GM19467 (cell line): ENCODE measurements around the gene PHACTR2.

ENCODE experiments used
- ATAC-seq: cut with Tn5 transposase; IDR thresholded peaks from one replicate; pipeline ENCODE4 v1.9.1; 2021; ENCODE audit warnings: mild to moderate bottlenecking, moderate library complexity; ENCODE audit not compliant: unreplicated experiment

PHACTR2 gene

DNA sequence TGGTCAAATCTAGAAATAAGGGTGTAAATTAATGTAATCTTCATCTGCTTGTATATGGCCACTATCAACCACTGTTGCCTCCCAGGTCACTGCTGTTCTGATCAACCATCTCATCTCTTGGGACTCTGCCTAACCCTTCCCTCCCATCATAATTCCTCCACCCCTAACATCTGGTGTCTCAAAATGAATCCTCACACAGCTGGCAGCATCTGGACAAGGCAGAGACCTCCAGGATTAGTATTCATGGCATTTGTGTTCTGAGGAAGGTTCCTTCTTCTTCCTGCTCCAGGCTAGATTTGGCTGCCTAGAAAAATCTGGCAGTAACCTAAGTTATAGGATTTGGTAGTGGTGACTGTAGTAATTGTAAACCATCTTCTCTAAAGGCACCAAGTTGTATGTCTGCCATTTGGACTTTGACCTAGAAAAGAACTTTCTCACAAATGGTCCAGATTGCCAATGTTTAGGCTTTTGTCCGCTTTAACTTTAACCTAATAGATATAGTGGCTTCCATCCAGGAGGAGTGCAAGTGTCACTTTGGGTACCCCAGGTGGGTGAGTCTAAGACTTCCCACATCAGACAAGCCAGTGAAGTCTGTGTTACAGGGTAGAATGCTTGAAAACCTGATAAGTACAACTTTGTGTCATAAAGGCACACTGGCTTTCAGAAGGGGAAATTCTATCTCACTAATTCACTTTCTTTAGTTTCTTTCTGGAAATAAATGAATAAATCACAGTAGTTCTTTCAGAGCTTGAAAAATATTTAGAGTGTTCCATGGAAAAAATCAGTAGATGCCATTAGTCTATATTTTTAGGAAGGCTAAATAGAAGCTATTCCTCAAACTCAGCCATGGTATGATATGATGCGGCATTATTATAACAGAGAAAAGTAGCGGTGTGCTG, 3.0 kb upstream of the PHACTR2 start:
- ATAC-seq = no peak

DNA sequence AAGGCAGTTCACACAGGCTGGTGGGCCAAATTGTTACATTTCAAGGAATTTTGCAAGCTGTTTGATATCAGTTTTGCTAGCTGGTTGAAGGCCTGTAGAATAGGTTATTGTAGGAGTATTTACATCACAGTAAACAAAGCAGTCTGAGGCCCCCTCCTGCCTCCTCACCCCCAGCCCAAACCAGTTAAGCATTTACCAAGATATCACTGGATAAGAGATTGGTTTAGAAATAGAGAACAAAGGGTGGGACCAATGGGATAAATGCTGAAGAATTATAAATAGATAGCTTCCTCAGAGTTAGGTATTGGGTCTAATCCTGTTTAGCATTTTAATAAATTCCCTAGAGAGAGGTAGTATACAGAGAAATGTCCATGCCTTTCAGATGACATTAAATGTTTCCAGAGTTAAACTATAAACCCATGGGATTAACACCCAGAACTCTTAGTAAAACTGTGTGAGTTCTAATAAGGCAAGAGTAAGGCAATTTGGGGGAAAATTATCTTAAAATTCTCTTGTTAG, 2.3 kb upstream of the PHACTR2 start:
- no peak for ATAC-seq

DNA sequence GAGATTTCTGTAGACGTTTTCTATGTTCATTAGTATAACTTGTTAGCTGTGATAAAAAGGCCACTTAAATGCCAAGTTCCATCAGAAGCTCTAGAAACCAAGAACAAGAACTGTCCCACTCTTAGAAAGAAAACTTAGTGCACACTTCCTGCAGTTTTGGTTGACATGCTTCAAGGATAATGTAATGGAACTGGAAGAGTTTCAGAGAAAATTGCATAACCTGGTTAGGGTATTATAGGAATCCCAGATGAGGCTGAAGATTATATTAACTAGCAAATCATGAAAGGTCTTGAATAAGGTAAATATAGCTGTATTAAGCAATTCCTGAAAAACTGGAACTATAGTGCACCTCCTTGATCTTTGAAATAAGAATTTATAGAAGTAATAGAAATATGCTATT, 1.8 kb upstream of the PHACTR2 start:
- ATAC-seq = no peak

DNA sequence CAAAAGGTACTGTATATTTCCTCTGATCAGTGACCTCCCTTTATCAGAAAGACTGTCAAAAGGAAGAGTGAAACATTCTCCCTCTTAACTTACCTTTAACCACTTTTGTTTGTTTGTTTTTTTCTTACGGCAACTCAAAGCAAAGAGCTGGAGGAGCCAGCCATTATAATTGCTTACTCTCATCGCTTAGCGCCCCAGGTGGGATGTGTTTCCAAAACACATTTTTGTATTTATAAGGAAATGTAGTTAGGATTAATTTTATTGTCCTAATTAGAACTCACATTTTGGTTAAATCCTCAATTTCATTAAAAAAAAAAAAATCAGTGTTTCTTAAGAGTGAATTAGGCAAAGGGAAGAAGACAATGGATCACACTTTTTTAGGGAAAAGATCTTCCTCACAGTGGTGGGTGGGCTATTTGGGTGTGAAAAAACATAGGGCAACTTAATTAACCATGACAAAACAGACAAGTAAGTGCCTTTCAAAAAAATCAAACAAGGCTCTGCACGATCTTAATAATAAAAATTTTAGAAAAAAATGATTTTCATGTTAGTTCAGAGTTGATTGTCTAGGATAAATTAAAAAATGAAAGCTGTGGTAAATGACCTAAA, 1.2 kb upstream of the PHACTR2 start:
- ATAC-seq = no peak

DNA sequence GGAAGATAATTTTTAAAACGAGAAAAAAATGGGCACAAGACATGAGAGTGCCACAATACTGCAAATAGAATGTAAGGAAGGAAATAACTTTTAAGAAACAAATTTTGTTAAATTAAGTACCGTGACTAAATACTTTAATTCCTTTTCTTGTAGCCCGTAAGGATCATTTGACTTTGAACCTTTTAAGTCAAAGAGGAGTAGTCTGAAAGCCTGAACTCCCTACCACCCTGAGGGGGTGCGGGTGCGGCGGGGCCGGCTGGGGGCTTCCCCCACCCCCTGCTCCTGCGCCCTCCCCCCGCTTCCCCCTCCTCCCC, 231 bp upstream of the PHACTR2 start:
- ATAC-seq = no peak

DNA sequence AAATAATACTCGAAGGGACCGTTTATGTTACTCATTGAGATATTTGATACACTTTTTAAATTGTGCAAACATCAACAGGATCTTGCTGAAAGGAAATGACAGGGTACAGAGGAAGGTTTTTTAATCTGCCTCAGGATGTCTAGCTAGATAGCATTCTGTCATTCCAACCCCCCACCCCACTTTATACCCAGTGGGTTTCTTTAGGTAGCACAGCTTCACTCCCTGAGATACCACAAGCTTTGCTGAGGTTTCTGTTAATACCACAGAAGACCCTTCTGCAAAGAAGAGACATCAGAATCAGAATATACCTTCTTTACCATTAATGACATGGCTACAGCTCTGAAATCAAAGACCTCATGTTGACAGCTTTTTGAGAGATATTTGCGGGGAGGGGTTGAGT, 1.3 kb downstream of the PHACTR2 start:
- no peak for ATAC-seq

DNA sequence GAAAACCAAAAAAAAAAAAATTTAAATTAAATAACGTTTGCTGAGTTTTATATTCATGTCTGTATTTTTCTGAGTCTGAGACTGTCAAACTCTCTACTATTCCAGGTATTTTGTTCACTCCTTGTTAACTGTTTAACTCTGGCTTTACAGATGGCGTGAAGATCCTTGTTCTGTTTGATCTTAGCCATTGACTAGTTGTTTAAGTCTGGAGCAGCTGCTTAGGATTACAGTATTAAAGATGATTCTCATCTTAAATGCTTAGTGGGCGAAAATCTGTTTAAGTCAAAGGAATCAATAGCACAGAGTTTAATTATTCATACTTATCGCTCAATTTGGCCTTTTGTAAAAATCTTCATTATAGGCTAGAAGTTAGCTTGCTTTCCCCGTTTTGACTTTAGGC, 2.4 kb downstream of the PHACTR2 start:
- ATAC-seq = no peak

DNA sequence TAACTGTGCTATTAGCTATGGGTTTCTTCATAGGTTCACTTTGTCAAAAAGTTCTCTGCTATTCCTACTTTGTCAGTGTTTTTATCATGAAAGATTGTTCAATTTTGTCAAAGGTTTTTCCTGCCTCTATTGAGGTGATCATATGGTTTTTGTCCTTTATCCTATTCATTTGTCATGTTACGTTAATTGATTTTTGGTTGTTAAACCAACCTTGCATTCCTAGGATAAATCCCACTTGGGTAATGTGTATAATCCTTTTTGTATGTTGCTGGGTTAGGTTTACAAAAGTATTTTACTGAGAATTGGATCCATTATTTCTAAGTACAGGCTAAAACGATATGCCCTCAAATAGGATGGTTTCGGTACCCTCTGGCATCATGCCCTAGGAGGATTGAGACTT, 5.0 kb downstream of the PHACTR2 start:
- no peak for ATAC-seq

DNA sequence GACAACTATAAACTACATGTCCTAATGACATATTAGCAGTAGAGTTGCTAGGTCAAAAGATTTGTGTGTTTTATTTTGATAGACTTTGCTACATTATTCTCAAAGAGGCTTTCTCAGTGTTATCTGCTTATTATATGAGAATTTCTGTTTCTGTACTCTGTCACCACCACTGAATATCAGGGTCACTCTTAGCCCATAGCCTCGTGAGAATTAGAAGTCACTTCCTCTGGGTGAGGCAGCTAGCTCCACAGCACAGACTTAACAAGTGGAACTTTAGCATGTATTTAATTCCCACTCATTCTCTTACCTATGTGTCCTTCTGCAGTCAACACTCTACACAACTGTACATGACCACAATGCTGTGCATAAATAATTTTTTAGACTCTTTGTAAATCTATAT, 6.7 kb downstream of the PHACTR2 start:
- no peak for ATAC-seq

DNA sequence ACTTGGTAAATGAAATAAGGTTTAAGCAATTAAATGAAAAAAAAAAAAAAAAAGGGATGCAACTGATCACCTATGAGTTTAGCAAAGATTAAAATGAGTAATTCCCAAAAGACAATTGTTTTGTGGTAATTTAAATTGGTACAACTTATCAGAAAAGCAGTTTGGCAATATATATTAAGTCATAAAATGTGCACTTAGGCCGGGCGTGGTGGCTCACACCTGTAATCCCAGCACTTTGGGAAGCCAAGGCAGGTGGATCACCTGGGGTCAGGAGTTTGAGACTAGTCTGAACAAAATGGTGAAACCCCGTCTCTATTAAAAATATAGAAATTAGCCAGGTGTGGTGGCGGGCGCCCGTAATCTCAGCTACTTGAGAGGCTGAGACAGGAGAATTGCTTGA, 7.9 kb downstream of the PHACTR2 start:
- no peak for ATAC-seq

DNA sequence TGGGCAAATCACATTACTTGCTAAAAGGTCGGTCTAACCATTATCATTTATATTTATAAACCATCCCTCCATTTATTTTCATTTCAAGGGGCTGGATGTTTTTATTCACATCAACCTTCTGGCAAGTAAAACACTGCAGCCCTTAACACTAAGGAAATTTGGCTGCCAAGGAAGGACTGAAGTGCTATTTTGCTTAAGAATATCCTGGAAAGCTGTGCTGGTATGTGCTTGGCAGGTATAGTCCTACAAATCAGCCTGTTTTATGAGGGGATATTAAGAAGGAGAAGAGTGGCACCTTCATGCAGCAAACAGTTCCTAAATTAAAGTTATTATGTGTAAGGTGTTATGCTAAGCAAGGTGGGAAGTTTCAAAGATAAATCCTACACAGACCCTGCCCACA, 9.8 kb downstream of the PHACTR2 start:
- ATAC-seq = no peak

DNA sequence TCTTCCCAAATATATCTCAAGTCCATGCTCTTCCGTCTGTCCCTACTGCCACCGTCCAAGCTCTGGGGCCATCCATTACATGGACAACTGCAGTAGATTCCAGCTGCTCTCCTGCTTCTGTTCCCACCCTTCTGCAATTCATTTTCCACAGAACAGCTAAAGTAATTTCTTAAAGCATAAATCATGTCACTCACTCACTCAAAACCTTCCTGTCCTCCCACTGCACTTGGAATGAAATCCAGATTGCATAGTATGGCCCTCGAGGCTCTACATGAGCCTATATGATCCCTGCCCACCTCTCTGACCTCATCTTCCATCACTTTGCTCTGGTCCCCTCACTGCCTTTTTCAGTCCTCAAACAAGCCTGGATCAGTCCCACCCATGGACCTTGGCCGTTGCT, 10.9 kb downstream of the PHACTR2 start:
- no peak for ATAC-seq

DNA sequence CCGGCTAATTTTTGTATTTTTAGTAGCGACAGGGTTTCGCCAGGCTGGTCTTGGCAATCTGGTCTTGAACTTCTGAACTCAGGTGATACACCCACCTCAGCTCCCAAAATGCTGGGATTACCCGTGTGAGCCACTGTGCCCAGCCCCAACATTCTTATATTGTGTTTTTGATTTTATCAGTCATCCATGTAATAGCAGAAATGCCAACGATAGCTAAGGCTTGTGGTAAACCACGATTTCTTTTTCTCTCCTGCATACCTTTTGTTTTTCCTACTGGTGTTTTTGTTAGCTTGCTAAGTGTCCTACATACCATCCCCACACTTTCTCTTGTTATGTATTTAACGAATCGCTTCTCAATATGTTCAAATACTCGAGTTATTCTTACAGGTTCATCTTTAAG, 12.1 kb downstream of the PHACTR2 start:
- ATAC-seq = no peak

DNA sequence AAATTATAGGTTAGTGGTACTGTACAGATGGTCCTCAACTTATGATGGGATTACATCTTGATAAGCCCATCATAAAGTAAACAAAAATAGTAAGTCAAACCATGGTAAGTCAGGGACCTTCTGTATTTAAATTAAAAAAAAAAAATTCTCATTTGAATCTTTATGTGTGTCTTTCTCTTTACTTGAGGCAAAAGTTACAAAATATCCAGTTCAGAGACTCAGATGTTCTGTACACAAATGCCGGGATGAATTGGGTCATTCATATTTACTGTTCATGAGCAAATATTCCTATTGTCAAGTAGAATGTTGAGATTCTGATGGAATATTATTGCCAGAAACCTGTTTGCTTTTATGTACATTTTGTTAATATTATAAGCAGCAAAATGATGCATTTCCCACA, 13.4 kb downstream of the PHACTR2 start:
- ATAC-seq = no peak

DNA sequence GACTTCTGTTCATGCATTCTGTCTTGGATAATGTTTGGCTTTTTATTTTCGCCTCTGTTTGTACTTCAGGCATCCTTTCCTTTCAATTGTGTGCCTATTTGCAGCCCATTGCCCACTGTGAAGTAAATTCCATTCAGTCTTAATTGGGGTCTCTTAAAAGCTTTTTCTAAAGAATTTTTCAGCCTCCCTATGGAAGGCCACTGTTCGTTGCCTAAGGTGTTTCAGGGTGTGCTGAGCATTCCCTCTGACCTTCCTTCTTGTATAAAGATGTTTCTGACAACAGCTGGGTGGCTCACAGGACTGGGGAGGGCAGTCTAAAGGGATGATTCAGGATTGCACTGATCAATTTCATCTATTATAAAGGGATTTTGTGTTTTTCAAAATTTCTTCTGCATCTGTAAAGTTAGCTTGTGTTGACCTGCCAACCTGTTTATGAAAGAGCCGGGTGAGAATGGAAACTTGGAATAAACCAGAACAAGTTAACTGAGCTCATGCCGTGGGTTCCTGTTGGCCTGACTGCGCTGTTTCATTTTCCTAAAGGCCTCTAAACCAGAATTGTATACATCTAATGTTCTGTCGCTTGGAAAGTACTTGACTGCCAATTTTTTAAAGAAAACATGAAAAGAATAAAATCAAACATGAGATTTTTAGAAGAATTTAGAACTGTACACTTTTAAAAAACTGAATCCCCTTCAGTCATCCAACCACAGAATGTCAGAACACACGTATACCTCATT, 14.3 kb downstream of the PHACTR2 start:
- ATAC-seq = no peak

DNA sequence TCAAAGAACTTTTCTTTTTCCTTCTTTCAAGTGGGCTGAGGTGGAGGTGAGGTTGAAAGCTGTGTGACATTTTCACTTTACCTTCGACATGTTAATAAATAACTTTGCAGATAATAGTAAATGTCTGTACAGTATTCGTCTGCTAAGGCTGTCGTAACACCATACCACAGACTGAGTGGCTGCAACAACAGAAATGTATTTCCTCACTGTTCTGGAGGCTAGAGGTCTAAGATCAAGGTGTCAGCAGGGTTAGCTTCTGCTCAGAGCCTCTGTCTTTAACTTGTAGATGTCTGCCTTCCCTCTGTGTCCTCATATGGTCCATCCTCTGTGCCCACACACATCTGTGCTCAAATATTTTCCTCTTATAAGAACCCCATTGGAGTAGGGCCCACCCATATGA, 14.9 kb downstream of the PHACTR2 start:
- no peak for ATAC-seq

DNA sequence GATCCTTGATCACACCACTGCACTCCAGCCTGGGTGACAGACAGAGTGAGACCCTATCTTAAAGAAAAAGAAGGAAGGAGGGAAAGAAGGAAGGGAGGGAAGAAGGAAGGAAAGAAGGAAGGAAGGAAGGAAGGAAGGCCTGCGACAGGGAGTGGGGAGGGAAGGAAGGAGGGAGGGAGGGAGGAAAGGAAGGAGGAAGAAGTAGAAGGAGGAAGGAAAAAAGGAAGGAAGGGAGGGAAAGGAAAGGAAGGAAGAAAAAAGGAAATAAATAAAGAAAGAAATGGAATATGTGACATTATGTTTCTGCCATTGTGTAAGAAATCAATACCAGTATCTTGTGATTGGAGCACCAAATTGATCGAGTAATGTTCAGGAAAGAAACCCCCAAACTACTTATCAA, 16.2 kb downstream of the PHACTR2 start:
- no peak for ATAC-seq

DNA sequence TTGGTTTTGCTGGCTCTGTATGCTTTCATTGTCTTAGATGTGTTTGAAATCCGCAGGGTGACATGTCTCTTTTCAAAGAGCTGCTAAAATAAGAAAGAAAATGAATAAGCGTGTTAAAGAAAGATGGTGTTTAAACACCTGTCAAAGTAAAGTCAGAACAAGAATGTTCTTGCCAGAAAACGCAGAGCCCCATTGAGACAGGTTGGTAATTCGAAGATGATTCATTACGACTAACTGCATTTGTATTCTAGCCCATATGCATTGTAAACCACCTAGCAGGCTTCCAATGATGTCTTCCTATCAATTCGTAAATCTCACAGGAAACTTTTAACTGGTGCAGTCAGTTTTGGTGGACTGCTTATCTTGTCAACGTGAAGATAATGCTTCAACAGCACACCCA, 16.8 kb downstream of the PHACTR2 start:
- no peak for ATAC-seq

DNA sequence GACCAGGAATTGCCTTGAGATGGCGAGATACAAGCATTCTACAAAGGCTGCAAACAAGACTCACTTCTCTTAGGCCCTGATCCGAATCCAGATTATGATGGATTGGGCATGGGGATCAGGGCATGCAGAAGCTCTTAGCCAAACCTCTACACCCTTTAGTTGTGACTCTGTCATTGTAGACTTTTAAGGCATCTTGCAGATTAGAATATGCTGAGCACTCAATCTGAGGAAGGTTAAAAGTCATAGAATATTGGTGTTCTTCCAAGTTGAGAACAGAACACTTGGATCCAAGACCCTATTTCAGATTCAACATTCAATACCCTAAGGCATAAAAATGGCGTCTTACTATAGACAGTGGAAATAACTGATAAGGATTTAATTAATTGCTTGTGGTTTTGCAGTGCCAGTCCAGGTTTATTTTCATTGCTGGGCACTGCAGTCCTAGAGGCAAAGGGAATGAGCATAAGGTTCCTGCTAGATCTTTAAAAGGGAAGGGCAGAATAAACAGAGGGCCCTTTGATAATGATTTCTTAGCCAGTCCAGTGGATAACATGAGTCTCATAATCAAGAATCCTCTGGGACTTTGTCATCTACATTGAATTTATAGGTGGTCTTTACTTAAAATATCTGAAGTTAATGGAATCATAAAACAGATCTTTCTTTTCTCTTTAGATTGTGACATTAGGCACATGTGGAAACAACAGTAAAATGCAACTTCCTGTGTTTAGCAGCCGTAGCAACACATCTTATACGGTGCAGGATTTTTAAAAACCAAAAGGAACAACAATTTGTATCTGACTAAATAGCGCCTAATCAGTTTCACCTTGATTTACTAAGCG, 17.6 kb downstream of the PHACTR2 start:
- no peak for ATAC-seq

DNA sequence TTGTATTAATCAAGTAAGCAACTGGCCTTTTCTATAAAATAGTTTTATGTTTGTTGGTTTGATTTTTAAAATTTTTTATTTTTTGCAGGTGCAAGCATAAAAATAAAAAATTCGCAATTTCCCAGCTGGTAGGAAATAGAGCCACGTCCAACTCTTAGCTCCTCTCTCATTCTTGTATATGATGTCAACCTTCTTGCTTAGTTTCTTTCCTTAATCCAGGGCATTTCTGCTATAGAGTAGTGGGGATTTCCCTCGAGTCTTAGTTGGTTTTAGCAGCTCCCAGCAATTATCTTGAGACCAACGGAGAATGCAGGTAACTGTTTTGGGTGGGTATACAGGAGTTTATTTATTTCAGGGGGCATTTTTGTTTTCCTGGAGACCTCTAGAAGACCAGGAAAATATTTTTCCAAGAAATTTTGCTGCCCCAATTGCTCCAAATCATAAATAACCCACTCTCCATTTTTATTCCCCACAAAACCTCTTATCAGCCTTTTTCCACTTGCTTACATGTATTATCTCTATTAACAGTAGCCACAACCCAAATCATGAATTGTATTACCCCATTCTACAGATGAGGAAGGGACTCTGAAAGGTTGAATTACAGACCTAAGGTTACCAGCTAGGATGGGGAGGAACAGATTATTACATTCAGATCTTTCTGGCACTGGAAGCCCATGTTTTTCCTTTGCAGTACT, 18.4 kb downstream of the PHACTR2 start:
- no peak for ATAC-seq

DNA sequence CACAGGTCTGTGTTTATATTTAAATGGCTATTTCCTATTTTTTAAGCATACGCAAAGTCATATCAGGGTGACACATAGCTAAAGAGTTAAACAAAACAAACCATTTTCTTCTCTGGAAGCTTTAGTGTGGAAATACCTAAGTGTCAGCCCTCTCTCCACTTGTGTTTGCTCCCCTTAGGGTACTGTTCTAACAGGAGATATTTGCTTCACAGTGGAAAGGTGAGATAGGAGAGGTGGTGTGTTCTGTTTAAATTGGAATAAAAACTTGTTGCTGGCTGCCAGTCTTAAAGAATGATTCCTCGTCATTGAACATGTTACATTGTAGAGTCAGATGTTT, 18.9 kb downstream of the PHACTR2 start:
- ATAC-seq = no peak
